ENCODE data around the gene RAD9B. TPM values are rescaled to one million over a fixed set of nuclear protein-coding genes. Genes with fewer than 3 reads are reported as not detected.
A peak's percentile ranks its signal among the peaks of the same experiment; 100 is the strongest.

Gene RAD9B
- total and polyA plus RNA-seq, 11 donors = 0.34 to 12.0 (median 2.4) TPM; not detected in 2

DNA sequence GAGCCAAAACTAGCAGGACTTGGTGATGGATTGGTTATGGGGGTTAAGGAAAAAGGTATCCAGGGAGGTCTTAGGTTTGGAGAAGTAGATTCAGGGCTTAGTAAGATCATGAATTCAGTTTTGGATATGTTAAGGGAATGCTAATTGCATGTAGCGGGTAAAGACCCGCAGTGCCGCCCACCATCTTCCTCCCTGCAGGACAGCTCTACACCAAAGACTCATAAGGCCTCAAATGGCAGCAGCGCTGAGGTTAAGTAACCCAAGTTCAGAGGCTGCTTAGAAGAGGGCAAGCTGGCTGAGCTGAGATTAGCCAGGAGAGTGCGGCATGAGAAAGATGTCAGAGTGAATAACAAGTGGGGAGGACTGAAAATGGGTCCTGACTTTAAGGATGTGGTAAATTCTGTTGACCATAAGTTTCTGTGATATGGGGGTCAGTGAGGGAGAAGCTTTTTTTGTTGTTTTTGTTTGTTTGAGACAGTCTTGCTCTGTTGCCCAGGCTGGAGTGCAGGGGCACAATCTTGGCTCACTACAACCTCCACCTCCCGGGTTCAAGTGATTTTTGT, 26.2 kb downstream of the RAD9B start:
- no peaks in the 10 kb centered on the region for H3K9me3 ChIP-seq
- no peak for DNase-seq
- H3K27ac ChIP-seq = no peak overlapping the region
- WGBS, 4 donors = 90 to 97% (median 95%) methylated on average over 6 of the region's 6 CpGs
- TF ChIP-seq POLR2A (IDR thresholded peaks at IDR 0.05) = no peak
- TF ChIP-seq, protein P1, sequence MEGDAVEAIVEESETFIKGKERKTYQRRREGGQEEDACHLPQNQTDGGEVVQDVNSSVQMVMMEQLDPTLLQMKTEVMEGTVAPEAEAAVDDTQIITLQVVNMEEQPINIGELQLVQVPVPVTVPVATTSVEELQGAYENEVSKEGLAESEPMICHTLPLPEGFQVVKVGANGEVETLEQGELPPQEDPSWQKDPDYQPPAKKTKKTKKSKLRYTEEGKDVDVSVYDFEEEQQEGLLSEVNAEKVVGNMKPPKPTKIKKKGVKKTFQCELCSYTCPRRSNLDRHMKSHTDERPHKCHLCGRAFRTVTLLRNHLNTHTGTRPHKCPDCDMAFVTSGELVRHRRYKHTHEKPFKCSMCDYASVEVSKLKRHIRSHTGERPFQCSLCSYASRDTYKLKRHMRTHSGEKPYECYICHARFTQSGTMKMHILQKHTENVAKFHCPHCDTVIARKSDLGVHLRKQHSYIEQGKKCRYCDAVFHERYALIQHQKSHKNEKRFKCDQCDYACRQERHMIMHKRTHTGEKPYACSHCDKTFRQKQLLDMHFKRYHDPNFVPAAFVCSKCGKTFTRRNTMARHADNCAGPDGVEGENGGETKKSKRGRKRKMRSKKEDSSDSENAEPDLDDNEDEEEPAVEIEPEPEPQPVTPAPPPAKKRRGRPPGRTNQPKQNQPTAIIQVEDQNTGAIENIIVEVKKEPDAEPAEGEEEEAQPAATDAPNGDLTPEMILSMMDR (IDR thresholded peaks at IDR 0.05) = no peak
- intact Hi-C loops (cut with DNase I) = no loop called here
- H3K36me3 ChIP-seq = peaks cover 0 to 25% (median 4%) of the 10 kb centered on the region in 9 donors
- H3K4me3 ChIP-seq = no peak overlapping the region
- ATAC-seq = peak in 2 of 4 donors; percentile 4 to 31
- no peaks in the 10 kb centered on the region for H3K27me3 ChIP-seq
- H3K4me1 ChIP-seq = peaks cover 0 to 32% (median 12%) of the 10 kb centered on the region in 12 donors

DNA sequence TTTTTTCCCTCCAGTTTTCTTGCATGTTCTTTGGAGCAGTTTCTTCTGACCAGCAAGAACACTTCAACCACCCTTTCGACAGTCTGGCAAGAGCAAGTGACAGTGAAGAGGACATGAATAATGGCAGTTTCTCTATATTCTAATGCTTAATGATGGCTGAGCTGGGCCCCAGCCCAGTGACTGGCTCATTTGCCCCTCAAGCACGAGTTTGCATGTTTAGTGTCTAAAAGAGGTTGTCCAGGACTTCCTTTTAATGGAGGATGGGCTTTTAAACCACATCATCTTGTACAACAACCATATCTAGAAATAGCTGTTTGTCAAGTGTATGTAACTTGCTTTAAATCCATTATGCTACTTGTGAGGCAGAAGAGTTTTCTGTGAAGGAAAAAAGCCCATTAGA, 28.4 kb downstream of the RAD9B start:
- H3K4me3 ChIP-seq = no peak overlapping the region
- peaks cover 0 to 42% (median 4%) of the 10 kb centered on the region in 9 donors for H3K36me3 ChIP-seq
- TF ChIP-seq POLR2A (IDR thresholded peaks at IDR 0.05) = no peak
- TF ChIP-seq, protein P1 (IDR thresholded peaks at IDR 0.05) = no peak
- peaks cover 0 to 51% (median 13%) of the 10 kb centered on the region in 12 donors for H3K4me1 ChIP-seq
- intact Hi-C loops (cut with DNase I) = loop anchor here in 1 of 10 donors (10.0 kb wide), 1 partner anchor 54 kb away; the partner anchor contains the start of gene PPTC7
- 62 to 77% (median 69%) methylated on average over 2 of the region's 2 CpGs for WGBS, 4 donors
- ATAC-seq (no peak), DNase-seq (no peak)
- no peaks in the 10 kb centered on the region for H3K9me3 ChIP-seq
- no peak overlapping the region for H3K27ac ChIP-seq
- H3K27me3 ChIP-seq = no peaks in the 10 kb centered on the region

DNA sequence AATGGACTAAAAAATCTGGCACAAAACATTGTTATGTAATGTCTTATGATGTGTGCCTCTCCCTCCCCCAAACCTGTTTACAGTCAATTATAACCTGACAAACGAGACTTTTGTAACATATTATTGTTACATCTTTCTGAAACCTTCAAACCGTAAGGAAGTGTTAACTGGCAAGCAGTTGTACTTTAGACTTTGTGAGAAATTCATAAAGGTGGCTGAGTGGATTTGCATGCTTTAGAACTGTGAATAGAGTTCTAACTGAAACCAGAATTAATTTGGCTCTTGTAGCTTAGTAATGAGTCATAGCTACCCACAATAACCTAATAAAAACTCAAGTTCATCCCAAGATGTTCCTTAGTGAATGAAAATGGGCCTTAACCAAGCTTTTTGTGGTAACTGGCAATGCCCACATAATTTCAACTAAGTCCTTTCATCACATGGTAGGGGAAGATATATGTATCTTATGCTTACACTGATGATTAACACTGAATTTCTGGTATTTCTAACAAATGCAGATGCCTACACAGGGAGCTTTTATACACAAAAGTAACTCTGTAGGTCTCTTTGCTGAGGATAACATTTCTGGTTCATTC, 29.7 kb downstream of the RAD9B start:
- 50 to 69% (median 67%) methylated on average over 2 of the region's 2 CpGs for WGBS, 4 donors
- H3K27me3 ChIP-seq = no peaks in the 10 kb centered on the region
- H3K36me3 ChIP-seq = peaks cover 0 to 55% (median 14%) of the 10 kb centered on the region in 9 donors
- no peaks in the 10 kb centered on the region for H3K9me3 ChIP-seq
- DNase-seq (no peak), ATAC-seq (peak in 2 of 4 donors; percentile 12 to 24)
- no peak overlapping the region for H3K4me3 ChIP-seq
- peaks cover 0 to 65% (median 15%) of the 10 kb centered on the region in 12 donors for H3K4me1 ChIP-seq
- intact Hi-C loops (cut with DNase I) = loop anchor here in 1 of 10 donors (10.0 kb wide), 1 partner anchor 53 kb away; the partner anchor contains the start of gene PPTC7
- H3K27ac ChIP-seq = peak overlapping the region in 5 of 12 donors; percentile 5 to 69 (median 35)
- TF ChIP-seq POLR2A (IDR thresholded peaks at IDR 0.05) = no peak
- TF ChIP-seq, protein P1 (IDR thresholded peaks at IDR 0.05) = no peak

DNA sequence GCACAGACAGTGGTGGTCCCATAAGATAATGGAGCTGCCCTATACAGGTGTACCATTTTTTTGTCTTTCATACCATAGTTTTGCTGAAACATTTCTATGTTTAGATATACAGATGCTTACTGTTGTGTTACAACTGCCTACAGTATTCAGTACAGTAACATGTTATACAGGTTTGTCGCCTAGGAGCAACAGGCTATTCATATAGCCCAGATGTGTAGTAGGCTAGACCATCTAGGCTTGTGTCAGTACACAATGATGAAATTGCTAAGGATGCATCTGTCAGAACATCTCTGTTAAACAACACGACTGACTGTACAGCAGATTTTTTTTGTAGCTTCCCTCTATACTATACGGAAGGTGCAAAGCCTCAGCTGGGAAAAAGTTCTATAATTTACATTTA, 30.5 kb downstream of the RAD9B start:
- peaks cover 0 to 63% (median 22%) of the 10 kb centered on the region in 9 donors for H3K36me3 ChIP-seq
- TF ChIP-seq, protein P1 (IDR thresholded peaks at IDR 0.05) = no peak
- TF ChIP-seq POLR2A (IDR thresholded peaks at IDR 0.05) = no peak
- no peaks in the 10 kb centered on the region for H3K27me3 ChIP-seq
- peaks cover 0 to 68% (median 17%) of the 10 kb centered on the region in 12 donors for H3K4me1 ChIP-seq
- WGBS, 4 donors = 85 to 94% (median 89%) methylated on average over 3 of the region's 3 CpGs
- DNase-seq (no peak), ATAC-seq (no peak)
- H3K27ac ChIP-seq = peak overlapping the region in 4 of 12 donors; percentile 5 to 69 (median 50)
- H3K9me3 ChIP-seq = no peaks in the 10 kb centered on the region
- no peak overlapping the region for H3K4me3 ChIP-seq
- intact Hi-C loops (cut with DNase I) = loop anchor here in 1 of 10 donors (10.0 kb wide), 1 partner anchor 52 kb away; the partner anchor contains the start of gene PPTC7
